Stimulated activated CD8-positive, alpha-beta memory T cell treated with anti-CD3 and anti-CD28 coated beads, Interleukin-7, amount 100 ng/mL, for 48 hours (primary cell): ENCODE data around the gene PREB.
A peak's percentile ranks its signal among the peaks of the same experiment; 100 is the strongest.
"Not testable (repeated sequence)": the region's sequence is repeated elsewhere in the genome, so short reads cannot be mapped to it uniquely, and the experiment has no call there.

Experiments
- DNase-seq, 2 donors: peaks; one replicate each; pipeline ENCODE4 v3.0.0-alpha.2; 2020; ENCODE audit warnings: low read depth in 1 of 2; ENCODE audit errors: extremely low read depth in 1 of 2

PREB gene

GRCh38 chr2:27128668-27129571 lies 5.5 kb downstream of the PREB start:
- no peak for DNase-seq

- no peak for DNase-seq
Observed at GRCh38 chr2:27127883-27128667, 6.4 kb downstream of the PREB start.

GRCh38 chr2:27126252-27126710 lies 8.2 kb downstream of the PREB start:
- DNase-seq: no peak

GRCh38 chr2:27125104-27125503 lies 9.3 kb downstream of the PREB start:
- DNase-seq: no peak

- peak in 1 of 2 donors; percentile 27 for DNase-seq
Observed at GRCh38 chr2:27123302-27124150, 10.9 kb downstream of the PREB start, which contains the start of gene ABHD1. Gene ABHD1, plus strand, starts transcription at chr2:27123815. Its CDS starts 134 bp downstream, at chr2:27123949.

GRCh38 chr2:27122791-27123190 lies 11.6 kb downstream of the PREB start:
- DNase-seq: no peak

- no peak for DNase-seq
Observed at GRCh38 chr2:27121906-27122305, 12.5 kb downstream of the PREB start.

- not testable (repeated sequence) for DNase-seq
Observed at GRCh38 chr2:27119330-27119670, 15.1 kb downstream of the PREB start.

- no peak for DNase-seq
Observed at GRCh38 chr2:27118525-27119329, 15.7 kb downstream of the PREB start, which contains the start of gene CGREF1. Gene CGREF1, minus strand, starts transcription at chr2:27119128. Its CDS starts 14,762 bp downstream, at chr2:27104366.

- no peak for DNase-seq
Observed at GRCh38 chr2:27117995-27118524, 16.4 kb downstream of the PREB start.

GRCh38 chr2:27115519-27115918 lies 18.9 kb downstream of the PREB start:
- DNase-seq: no peak

GRCh38 chr2:27111392-27112078 lies 22.9 kb downstream of the PREB start:
- not testable (repeated sequence) for DNase-seq

- not testable (repeated sequence) for DNase-seq
Observed at GRCh38 chr2:27110603-27111352, 23.7 kb downstream of the PREB start.

- no peak for DNase-seq
Observed at GRCh38 chr2:27109083-27109482, 25.4 kb downstream of the PREB start.

- no peak for DNase-seq
Observed at GRCh38 chr2:27108221-27108620, 26.2 kb downstream of the PREB start.

GRCh38 chr2:27105981-27106380 lies 28.5 kb downstream of the PREB start:
- no peak for DNase-seq

GRCh38 chr2:27102329-27102728 lies 32.1 kb downstream of the PREB start:
- no peak for DNase-seq

- DNase-seq: no peak
Observed at GRCh38 chr2:27100036-27100435, 34.4 kb downstream of the PREB start.
